HG03460 (cell line): ENCODE data around the gene SCUBE2.

Source experiments
- ATAC-seq: cut with Tn5 transposase; IDR thresholded peaks from one replicate; pipeline ENCODE4 v1.9.1; 2021; ENCODE audit not compliant: unreplicated experiment

The SCUBE2 gene

DNA sequence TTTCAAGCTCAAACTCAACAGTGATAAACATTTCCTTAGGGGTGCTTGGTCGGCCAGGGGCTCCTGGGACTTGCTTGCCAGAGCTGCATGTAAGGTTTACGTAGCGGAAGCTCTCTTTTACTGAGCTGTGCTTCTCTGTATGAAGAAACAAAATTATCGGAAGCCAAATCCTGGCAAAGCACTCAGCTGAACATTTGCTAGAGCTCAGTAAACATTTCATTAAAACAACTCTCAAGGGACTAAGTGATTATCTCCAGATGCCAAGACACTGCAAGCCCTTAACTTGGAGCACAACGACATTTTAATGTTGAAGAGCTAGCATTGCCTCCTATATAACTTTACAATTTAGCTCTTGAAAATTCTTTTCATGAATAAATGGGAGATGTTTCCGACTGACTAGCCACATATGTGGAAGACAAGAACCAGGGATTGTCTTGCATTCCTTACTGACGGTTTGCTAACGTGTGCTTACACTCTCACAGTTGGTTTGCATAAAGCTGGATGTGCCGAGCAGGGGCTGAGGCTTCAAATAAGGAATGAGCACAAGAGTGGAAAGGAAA is 43.4 kb downstream of the SCUBE2 start:
- no peak for ATAC-seq

- ATAC-seq = no peak
Observed at GRCh38 chr11:9046481-9046880, 44.9 kb downstream of the SCUBE2 start.

GRCh38 chr11:9042488-9042887 is 48.9 kb downstream of the SCUBE2 start:
- ATAC-seq = no peak

GRCh38 chr11:9041747-9042146 is 49.7 kb downstream of the SCUBE2 start:
- no peak for ATAC-seq

GRCh38 chr11:9040410-9040809 is 51.0 kb downstream of the SCUBE2 start:
- no peak for ATAC-seq

- no peak for ATAC-seq
Observed at GRCh38 chr11:9039863-9040262, 51.5 kb downstream of the SCUBE2 start.

- no peak for ATAC-seq
Observed at GRCh38 chr11:9039198-9039597, 52.2 kb downstream of the SCUBE2 start.

DNA sequence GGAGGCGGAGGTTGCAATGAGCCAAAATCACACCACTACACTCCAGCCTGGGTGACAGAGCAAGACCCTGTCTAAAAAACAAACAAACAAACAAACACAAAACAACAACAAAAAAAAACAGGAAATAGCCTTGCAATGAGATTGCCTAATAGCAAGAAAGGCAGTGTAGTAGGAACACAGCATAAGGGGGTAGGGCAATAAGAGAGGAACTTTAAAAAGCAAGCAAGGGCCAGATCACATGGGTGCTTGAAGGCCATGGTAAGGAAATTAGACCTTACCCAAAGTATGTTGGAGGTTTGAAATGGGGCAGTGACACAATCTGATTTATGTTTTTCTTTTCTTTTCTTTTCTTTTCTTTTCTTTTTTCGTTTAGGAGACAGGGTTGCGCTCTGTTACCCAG is 52.9 kb downstream of the SCUBE2 start:
- no peak for ATAC-seq

GRCh38 chr11:9037963-9038362 is 53.4 kb downstream of the SCUBE2 start:
- no peak for ATAC-seq

GRCh38 chr11:9037046-9037780 is 54.2 kb downstream of the SCUBE2 start:
- ATAC-seq = no peak

DNA sequence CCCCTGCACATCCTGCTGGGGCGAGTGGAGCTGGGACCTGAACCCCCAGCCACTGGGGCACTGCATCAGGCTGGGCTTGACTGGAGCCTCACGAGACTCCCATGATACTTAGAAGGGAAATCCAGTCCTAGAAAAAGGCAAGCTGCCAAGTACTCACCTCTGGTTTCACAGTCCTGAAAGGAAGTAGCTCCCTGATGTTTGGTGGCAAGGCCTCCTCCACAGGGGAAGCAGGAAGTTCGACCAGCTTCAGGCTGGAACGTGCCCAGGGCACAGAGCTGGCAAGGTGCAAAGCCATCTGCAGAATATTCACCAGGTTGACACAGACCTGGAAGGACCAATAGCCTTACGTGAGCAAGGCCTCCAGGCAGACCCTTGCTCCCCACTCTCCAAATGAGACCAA is 60.8 kb downstream of the SCUBE2 start:
- no peak for ATAC-seq

- no peak for ATAC-seq
Observed at GRCh38 chr11:9029422-9029821, 62.0 kb downstream of the SCUBE2 start.

DNA sequence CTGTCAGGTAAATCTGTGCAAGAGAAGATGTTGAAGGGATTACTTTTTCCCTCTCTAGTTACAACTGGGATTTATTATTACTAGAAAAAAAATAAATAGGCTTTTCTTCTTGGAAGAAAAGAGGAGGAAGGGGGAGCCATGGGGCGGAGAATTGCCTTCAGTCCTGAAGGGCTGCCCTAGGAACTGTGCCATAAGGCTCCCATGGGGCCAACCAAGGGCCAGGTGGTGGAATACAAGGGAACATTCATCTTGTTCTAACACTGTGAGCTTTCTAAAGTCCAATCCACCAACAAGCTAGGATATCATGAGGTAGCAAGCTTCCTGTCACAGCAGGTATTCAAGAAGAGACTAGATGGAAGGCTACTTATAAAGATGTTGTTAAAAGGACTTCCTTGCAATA is 62.8 kb downstream of the SCUBE2 start:
- ATAC-seq = no peak

GRCh38 chr11:9025101-9025850 is 66.1 kb downstream of the SCUBE2 start:
- ATAC-seq = no peak

DNA sequence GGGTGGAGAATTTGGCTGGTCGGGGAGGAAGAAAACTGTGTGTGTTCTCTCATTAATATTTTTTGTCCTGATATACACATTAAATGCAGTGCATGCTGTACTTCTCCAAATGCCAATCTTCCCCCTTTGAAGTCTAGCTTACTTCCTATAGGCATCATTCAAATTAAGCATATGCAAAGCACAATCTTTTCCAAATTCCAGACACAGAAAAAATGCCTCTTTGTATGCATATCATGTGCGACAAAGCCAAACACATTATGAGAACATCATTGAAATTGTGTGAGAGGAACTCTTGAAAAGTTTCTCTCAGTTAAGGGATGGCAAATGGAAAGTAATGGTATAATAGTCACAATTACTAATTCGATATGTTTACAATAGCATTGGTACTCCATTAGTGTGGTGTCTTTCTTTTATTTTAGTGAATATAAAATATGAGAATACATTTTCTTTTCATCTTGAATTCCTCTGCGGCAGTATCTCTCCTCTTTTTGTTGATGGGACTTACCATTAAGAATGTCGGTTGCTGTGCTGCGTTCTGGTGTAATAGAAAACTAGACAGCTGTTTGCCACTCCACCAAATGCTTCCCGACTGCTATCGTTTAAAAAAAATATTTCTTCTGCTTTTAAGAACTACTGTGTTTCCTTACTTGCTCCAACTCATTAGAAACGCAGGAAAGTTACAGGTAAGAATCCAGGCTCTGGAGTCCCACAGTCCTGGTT is 68.3 kb downstream of the SCUBE2 start:
- no peak for ATAC-seq

DNA sequence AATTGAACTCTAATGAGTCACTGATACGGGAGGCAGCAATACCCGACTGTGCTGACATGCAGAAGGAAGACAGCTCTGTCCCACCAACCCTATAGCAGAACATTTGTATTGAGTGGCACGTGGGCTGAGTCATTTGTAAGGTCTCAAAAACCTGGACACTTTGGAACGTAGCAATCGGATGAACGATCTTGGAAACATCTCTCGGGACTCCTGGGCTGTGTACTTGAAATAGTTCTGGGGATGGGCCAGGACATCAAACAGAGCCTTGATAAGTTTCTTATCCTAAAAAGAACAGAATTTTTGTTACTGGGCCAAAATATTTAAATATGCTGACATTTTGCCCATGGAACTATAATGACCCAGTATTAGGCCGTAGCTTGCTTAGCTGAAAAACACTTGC is 70.5 kb downstream of the SCUBE2 start:
- no peak for ATAC-seq

DNA sequence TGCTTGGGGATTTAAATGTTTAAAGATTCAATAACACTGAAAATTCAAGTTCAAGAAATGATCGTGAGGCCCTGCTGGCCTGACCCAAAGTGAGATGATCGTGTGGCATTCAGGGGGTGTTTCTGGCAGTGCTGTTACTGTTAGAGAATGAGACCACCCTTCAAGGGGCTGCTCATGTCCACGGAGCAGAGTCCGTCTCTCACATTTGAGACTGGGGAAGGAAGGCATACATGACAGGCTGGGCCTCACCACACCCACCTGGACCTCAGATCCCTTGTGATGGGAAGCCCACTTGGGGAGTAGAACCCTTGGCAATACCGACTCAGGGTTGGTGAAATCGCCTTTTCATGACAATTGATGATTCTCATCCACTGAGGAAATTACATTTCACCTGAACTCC is 71.5 kb downstream of the SCUBE2 start:
- ATAC-seq = no peak

DNA sequence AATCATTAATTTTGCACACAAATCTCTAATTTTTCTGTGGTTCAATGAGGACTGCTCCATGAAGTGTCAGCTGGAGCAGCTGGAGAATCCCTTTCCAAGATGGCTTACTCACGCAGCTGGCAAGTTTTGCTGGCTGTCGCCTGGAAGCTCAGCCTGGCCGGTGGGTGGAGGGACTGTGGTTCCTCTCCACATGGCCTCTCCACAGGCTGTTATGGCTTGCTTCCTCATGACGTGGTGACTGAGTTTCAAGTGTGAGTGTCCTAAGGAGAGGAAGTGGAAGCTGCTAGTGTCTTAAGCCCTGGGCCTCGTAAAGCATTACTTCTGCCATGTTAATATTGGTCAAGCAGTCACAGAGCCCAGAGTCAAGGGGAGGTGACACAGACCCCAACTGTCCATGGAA is 73.6 kb downstream of the SCUBE2 start:
- no peak for ATAC-seq

- ATAC-seq = no peak
Observed at GRCh38 chr11:9016916-9017642, 74.3 kb downstream of the SCUBE2 start.

DNA sequence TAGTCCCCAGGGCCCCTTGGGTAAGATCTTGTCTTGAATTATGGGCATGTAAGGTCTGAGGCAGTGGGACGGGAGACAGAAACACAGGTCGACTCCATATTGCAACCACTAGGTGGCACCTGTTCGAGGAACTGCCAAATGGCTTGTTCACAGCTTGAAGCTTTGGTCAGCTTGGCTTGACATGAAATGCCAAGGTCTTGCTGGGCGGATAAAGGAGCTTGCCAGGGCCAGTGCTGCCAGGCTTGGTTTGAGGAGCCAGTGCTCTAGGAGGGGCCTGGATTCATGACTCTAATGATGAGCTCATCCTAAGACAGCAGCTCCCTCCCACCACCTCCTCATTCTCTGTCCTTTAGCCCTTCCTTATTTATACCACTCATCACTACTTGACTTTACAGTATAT is 75.7 kb downstream of the SCUBE2 start:
- peak; percentile 54 for ATAC-seq

GRCh38 chr11:9014826-9015225 is 76.6 kb downstream of the SCUBE2 start:
- ATAC-seq = no peak
